ENCODE data around the gene MBD2. TPM values are rescaled to one million over a fixed set of nuclear protein-coding genes. Genes with fewer than 3 reads are reported as not detected.

MBD2 gene
- total RNA-seq, 2 donors from 2014 or later, result 24.3 to 32.0 TPM

DNA sequence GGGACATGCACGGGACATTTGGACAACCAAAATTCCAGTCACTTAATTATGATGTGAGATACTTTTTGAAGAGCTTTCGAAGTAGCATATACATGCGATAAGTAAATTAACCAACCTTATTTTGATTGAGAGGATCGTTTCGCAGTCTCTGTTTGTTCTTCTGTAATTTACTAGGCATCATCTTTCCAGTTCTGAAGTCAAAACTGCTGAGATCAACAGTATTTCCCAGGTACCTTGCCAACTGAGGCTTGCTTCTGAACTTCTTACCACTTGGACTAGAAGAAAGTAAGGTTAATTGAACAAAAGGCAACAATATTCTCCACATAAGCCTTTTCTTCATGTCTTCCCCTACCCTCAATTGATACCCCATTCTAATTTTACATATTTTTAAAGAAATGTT, 19.6 kb downstream of the MBD2 start:
- H3K36me3 ChIP-seq, result peaks cover 10% of the 10 kb centered on the region
- H3K4me3 ChIP-seq, result no peak overlapping the region
- no peak overlapping the region for H3K27ac ChIP-seq
- no peaks in the 10 kb centered on the region for H3K27me3 ChIP-seq
- DNase-seq (ENCODE audit: low spot score), result no peak
- TF ChIP-seq, protein P1, sequence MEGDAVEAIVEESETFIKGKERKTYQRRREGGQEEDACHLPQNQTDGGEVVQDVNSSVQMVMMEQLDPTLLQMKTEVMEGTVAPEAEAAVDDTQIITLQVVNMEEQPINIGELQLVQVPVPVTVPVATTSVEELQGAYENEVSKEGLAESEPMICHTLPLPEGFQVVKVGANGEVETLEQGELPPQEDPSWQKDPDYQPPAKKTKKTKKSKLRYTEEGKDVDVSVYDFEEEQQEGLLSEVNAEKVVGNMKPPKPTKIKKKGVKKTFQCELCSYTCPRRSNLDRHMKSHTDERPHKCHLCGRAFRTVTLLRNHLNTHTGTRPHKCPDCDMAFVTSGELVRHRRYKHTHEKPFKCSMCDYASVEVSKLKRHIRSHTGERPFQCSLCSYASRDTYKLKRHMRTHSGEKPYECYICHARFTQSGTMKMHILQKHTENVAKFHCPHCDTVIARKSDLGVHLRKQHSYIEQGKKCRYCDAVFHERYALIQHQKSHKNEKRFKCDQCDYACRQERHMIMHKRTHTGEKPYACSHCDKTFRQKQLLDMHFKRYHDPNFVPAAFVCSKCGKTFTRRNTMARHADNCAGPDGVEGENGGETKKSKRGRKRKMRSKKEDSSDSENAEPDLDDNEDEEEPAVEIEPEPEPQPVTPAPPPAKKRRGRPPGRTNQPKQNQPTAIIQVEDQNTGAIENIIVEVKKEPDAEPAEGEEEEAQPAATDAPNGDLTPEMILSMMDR (IDR thresholded peaks at IDR 0.05), result no peak
- no peaks in the 10 kb centered on the region for H3K9me3 ChIP-seq
- peaks cover 0 to 18% of the 10 kb centered on the region in 2 donors for H3K4me1 ChIP-seq

DNA sequence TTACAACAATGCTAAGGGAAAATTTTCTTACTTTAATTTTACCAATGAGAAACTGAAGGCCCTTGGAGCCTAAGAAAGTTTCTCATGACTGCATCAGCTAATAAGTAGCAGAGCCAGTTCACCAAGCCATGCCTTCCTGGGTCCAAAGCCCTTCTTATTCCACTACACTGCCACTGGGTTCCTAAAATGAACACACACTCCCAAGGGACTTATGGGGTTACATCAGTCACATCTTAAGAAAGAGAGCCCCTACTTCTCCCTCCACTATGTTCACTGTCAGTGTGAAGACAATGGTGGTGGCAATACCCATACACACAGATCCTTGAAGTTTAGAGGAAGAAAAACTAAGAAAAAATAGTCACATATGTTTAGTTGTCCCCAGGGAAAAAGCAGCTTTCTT, 20.6 kb downstream of the MBD2 start:
- Histone ChIP-seq H3K9me3 (no peaks in the 10 kb centered on the region), H3K27ac (no peak overlapping the region), H3K4me1 (peaks cover 0 to 13% of the 10 kb centered on the region in 2 donors), H3K27me3 (no peaks in the 10 kb centered on the region), H3K4me3 (no peak overlapping the region), H3K36me3 (peaks cover 10% of the 10 kb centered on the region)
- DNase-seq (ENCODE audit: low spot score), result no peak
- TF ChIP-seq, protein P1 (IDR thresholded peaks at IDR 0.05), result no peak

DNA sequence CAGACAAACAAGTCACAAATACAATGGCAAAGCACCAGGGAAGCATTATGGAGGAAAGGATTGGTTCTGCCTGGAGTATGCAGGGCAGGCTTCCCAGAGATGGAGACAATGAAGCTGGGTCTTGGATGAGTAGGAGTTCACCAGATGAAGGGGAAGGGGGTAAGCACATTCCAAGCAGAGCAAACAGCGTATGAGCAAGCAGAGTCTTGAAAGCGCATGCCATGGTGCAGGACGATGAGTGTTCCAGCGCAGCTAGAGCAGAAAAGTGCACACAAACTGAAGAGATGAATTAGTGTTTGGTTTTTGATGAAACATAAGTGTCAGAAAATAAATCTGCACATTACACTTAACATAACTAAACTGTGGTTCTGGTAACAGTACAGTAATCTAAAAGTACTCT, 21.6 kb downstream of the MBD2 start:
- Histone ChIP-seq H3K27me3 (no peaks in the 10 kb centered on the region), H3K4me1 (peaks cover 0 to 13% of the 10 kb centered on the region in 2 donors), H3K27ac (no peak overlapping the region), H3K36me3 (peaks cover 10% of the 10 kb centered on the region), H3K9me3 (no peaks in the 10 kb centered on the region), H3K4me3 (no peak overlapping the region)
- no peak for DNase-seq (ENCODE audit: low spot score)
- TF ChIP-seq, protein P1 (IDR thresholded peaks at IDR 0.05), result no peak

DNA sequence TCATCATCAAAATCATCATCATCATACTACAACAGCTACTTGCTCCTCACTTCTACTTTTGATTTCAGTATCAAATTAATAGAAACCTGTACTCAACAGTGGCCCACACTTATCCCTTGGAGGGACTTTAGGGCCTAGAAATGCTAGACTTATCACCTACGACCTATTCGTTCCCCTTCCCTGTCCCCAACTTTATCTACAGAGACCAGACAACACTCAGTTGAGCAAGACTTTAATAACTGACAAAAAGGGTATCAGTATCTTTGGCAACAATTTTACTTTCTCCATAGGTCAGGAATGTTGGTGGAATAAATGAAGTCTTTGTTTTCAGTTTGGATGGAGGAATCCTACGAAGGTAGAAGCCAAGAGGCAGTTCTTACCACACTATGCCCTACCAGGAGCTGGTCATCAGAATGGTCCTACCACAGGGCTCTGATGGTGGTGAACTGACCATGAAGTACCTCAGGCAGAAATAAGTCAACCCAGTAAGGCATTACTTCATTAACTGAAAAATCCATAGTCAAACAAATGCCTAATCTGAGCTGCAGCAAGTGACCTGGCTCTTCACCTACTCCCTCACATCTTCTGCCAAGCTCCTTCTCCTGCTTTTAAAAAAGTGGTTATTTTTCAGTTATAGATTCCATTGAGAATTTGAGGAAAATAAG, 26.6 kb downstream of the MBD2 start:
- Histone ChIP-seq H3K36me3 (peaks cover 8% of the 10 kb centered on the region), H3K4me3 (no peak overlapping the region), H3K27me3 (no peaks in the 10 kb centered on the region), H3K4me1 (no peaks in the 10 kb centered on the region), H3K27ac (no peak overlapping the region), H3K9me3 (no peaks in the 10 kb centered on the region)
- no peak for DNase-seq (ENCODE audit: low spot score)
- TF ChIP-seq, protein P1 (IDR thresholded peaks at IDR 0.05), result no peak

DNA sequence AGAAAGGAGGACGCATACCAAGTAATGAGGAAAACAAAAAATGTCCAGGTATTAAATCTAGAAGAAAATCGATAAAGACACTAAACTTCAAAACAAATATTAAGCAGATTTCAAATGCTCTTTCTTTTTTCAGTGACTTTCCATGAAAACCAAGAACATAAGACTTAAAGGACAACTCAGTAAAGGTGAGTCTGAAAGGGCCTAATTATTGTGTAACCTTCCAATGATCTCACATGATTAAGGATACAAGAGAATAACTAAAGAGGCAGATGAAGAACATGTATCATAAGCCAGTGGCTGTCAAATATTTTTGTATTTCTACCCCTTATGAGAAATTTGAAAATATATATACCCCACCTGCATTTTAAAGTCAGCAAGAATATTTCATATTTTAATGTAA, 30.7 kb downstream of the MBD2 start:
- Histone ChIP-seq H3K4me3 (no peak overlapping the region), H3K9me3 (no peaks in the 10 kb centered on the region), H3K27me3 (no peaks in the 10 kb centered on the region), H3K4me1 (no peaks in the 10 kb centered on the region), H3K36me3 (no peaks in the 10 kb centered on the region), H3K27ac (no peak overlapping the region)
- DNase-seq (ENCODE audit: low spot score), result no peak
- TF ChIP-seq, protein P1 (IDR thresholded peaks at IDR 0.05), result no peak

DNA sequence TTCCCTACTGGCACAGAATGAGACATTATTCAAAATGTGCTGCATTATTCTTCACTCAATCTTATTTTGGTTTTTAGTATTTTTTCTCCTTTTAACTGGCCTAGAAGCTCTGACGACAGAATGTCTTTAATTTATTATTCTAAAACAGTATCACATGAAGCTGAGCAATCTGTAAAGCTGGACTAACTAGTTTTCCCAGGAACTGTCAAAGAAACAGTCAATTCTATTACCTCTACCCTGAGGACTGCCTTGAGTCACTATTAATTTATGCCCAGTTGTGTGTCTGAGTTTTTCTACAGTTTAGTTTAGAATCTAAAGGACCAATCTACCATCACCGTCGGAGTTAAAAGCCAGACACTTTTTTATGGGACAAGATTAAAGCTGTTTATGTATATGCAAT, 31.6 kb downstream of the MBD2 start:
- no peaks in the 10 kb centered on the region for H3K36me3 ChIP-seq
- no peaks in the 10 kb centered on the region for H3K4me1 ChIP-seq
- H3K27ac ChIP-seq, result no peak overlapping the region
- TF ChIP-seq, protein P1 (IDR thresholded peaks at IDR 0.05), result no peak
- no peak overlapping the region for H3K4me3 ChIP-seq
- no peaks in the 10 kb centered on the region for H3K27me3 ChIP-seq
- H3K9me3 ChIP-seq, result no peaks in the 10 kb centered on the region
- no peak for DNase-seq (ENCODE audit: low spot score)
